HCT116 (cell line): ENCODE results near the gene ADGRG1. TPM values are rescaled to one million over a fixed set of nuclear protein-coding genes. Genes with fewer than 3 reads are reported as not detected.

Experiments
- ATAC-seq: fragments of 200-7000 bp; cut with Tn5 transposase; 2 replicates; pipeline ENCODE4 v1.9.1; 2020; ENCODE audit warnings: mild to moderate bottlenecking, moderate library complexity
- BruUV-seq: library from RNA; stranded (reverse); fragments of 400-500 nt; replicated peaks from 2 replicates; lab custom pipeline; 2021; lab: Mats Ljungman, UMichigan
- CTCF ChIA-PET: fragments of 300-600 bp; sonication (Branson Sonifier 250); formaldehyde crosslinking; loops from one replicate; lab custom pipeline; 2021; ENCODE audit warnings: antibody characterized with exemption; lab: Charles Lee
- POLR2A ChIA-PET: fragments of 300-600, 350-600 bp; sonication (Branson Sonifier 250); formaldehyde crosslinking; loops from one replicate; lab custom pipeline; 2021; ENCODE audit warnings: antibody characterized with exemption; lab: Charles Lee
- RAD21 ChIA-PET, 2 experiments: fragments of 300-600 bp; sonication (Branson Sonifier 250); formaldehyde crosslinking; loops; one replicate each; lab custom pipeline; 2023; ENCODE audit warnings: low total read pairs in 2 of 2; ENCODE audit not compliant: uncharacterized antibody in 2 of 2, unreplicated experiment in 2 of 2, low non-redundant PET in 1 of 2; lab: Charles Lee
- DNase-seq: peaks from one replicate; pipeline ENCODE4 v3.0.0-alpha.2; 2010; ENCODE audit warnings: low read depth, low spot score
- H2AFZ ChIP-seq: fragments of 200-600 bp; shearing (Covaris generic), sonication (generic); 2 replicates; pipeline ENCODE4 v1.6.1; 2017; ENCODE audit warnings: low read depth, mixed run types, mixed read lengths, antibody characterized with exemption, low read length; ENCODE audit not compliant: poor library complexity, severe bottlenecking
- H3K27ac ChIP-seq: 2 replicates; pipeline ENCODE4 v1.5.1; 2012; ENCODE audit warnings: low read depth, low read length
- H3K27me3 ChIP-seq: fragments of 200-600 bp; sonication (generic); 2 replicates; pipeline ENCODE4 v1.6.1; 2016; ENCODE audit warnings: mixed run types, low read length, mixed read lengths; ENCODE audit not compliant: insufficient read depth
- H3K36me3 ChIP-seq, 2 experiments: fragments of 200-500 bp in 1 of 2; fragments of 200-600 bp in 1 of 2; sonication (Bioruptor generic) in 1 of 2; sonication (generic) in 1 of 2; 2 replicates each; pipeline versions ENCODE4 v1.5.1 to v1.6.1; 2014 to 2016; ENCODE audit warnings: low read length in 2 of 2, inconsistent platforms in 1 of 2, mixed read lengths in 1 of 2, mixed run types in 1 of 2; ENCODE audit not compliant: insufficient read depth in 2 of 2, control insufficient read depth in 1 of 2
- H3K4me1 ChIP-seq, 2 experiments: fragments of 200-600 bp in 1 of 2; sonication (generic) in 1 of 2; 2 replicates each; pipeline versions ENCODE4 v1.5.1 to v1.6.1; 2012 to 2017; ENCODE audit warnings: low read length in 2 of 2, inconsistent platforms in 1 of 2, mild to moderate bottlenecking in 1 of 2, mixed read lengths in 1 of 2, mixed run types in 1 of 2, moderate library complexity in 1 of 2; ENCODE audit not compliant: insufficient read depth in 2 of 2, control insufficient read depth in 1 of 2
- H3K4me2 ChIP-seq: fragments of 200-600 bp; sonication (generic); 2 replicates; pipeline ENCODE4 v1.6.1; 2017; ENCODE audit warnings: mixed run types, low read length, mixed read lengths
- H3K4me3 ChIP-seq, 2 experiments: fragments of 200-600 bp in 1 of 2; sonication (generic) in 1 of 2; replicated peaks in 1 of 2; 2 replicates each; pipeline ENCODE4 v1.5.1; 2011 to 2016; ENCODE audit warnings: low read length in 2 of 2, control low read depth in 1 of 2, low read depth in 1 of 2, mild to moderate bottlenecking in 1 of 2, mixed read lengths in 1 of 2, mixed run types in 1 of 2
- H3K79me2 ChIP-seq: fragments of 200-600 bp; sonication (generic); 2 replicates; pipeline ENCODE4 v1.6.1; 2017; ENCODE audit warnings: mild to moderate bottlenecking, mixed run types, low read length, moderate library complexity, mixed read lengths; ENCODE audit not compliant: insufficient read depth
- H3K9ac ChIP-seq: fragments of 200-600 bp; sonication (generic); 2 replicates; pipeline ENCODE4 v1.6.1; 2016; ENCODE audit warnings: low read length, mixed read lengths
- H3K9me2 ChIP-seq: fragments of 200-600 bp; sonication (generic), shearing (Covaris generic); 2 replicates; pipeline ENCODE4 v1.6.1; 2017; ENCODE audit warnings: mixed run types, mild to moderate bottlenecking, moderate library complexity; ENCODE audit not compliant: insufficient read depth
- H3K9me3 ChIP-seq, 2 experiments: fragments of 200-500 bp in 1 of 2; fragments of 200-600 bp in 1 of 2; sonication (Bioruptor generic) in 1 of 2; sonication (generic) in 1 of 2; 2 replicates each; pipeline ENCODE4 v1.6.1; 2014 to 2017; ENCODE audit warnings: low read length in 2 of 2, mixed read lengths in 2 of 2, inconsistent platforms in 1 of 2, low read depth in 1 of 2, mild to moderate bottlenecking in 1 of 2, mixed run types in 1 of 2, moderate library complexity in 1 of 2; ENCODE audit not compliant: control insufficient read depth in 1 of 2, insufficient read depth in 1 of 2
- H4K20me1 ChIP-seq: fragments of 200-600 bp; sonication (generic), shearing (Covaris generic); 2 replicates; pipeline ENCODE4 v1.6.1; 2017; ENCODE audit warnings: mixed run types, mild to moderate bottlenecking, moderate library complexity; ENCODE audit not compliant: insufficient read depth
- CEBPB ChIP-seq: IDR thresholded peaks from 2 replicates; pipeline ENCODE4 v1.6.1; 2012; ENCODE audit warnings: low read depth
- ELF1 ChIP-seq: IDR thresholded peaks from 2 replicates; pipeline ENCODE4 v1.6.1; 2012; ENCODE audit warnings: low read depth, borderline replicate concordance
- FOSL1 ChIP-seq: IDR thresholded peaks from 2 replicates; pipeline ENCODE4 v1.6.1; 2012; ENCODE audit warnings: low read depth
- ZFX ChIP-seq: fragments of 450-650 bp; IDR thresholded peaks from 2 replicates; pipeline ENCODE4 v1.6.1; 2017
- intact Hi-C: fragments of 100-400 bp; cut with micrococcal nuclease; formaldehyde crosslinking; loops from 2 replicates; pipeline ENCODE4 v1.10.0; 2022
- total RNA-seq: library from RNA; stranded (reverse); gene quantifications from one replicate; pipeline ENCODE4 v1.2.1, GENCODE V29; 2021; ENCODE audit not compliant: unreplicated experiment
- TF ChIP-seq, protein P1 (sequence below): IDR thresholded peaks from 2 replicates; pipeline ENCODE4 v1.6.1; 2012

Gene ADGRG1
- total RNA-seq, 1 experiment from 2014 or later = 36.4 TPM

DNA sequence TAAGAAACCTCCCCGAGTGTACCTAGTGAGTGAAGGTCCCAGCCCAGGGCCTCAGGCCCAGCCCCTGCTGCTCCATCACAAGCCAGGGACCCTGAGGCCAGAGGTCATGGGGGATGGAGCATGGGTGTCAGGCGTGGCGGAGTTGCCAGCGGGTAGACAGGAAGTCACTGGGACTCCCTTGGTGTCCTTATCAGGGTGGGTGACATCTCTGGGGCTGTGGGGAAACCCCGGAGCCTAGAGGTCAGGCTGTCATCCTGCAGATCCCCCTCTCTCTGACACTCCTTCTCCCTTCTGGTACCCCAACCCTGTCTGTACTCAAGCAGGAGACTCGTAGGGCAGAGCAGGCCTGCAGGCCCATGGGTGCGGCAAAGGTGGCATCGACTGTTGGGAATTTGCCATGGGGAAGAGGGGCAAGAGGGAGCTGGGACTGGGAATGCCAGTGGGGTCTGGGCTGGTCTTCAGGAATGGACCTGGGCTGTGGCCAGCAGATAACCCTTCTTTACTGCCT lies 10.8 kb upstream of the ADGRG1 start:
- H3K9ac ChIP-seq = no peak overlapping the region
- H3K27me3 ChIP-seq = no peaks in the 10 kb centered on the region
- DNase-seq (no peak), ATAC-seq (no peak)
- peaks cover 34 to 40% of the 10 kb centered on the region in 2 experiments for H3K4me1 ChIP-seq
- RAD21 ChIA-PET = no interaction called here
- H3K27ac ChIP-seq = no peak overlapping the region
- H3K9me3 ChIP-seq = no peaks in the 10 kb centered on the region
- CTCF ChIA-PET = no interaction called here
- BruUV-seq = no TSS peak
- H4K20me1 ChIP-seq = no peaks in the 10 kb centered on the region
- no peak overlapping the region for H3K4me3 ChIP-seq
- POLR2A ChIA-PET = no interaction called here
- H3K9me2 ChIP-seq = no peaks in the 10 kb centered on the region
- no peak for TF ChIP-seq CEBPB
- no peak for TF ChIP-seq ELF1
- no peak for TF ChIP-seq FOSL1
- no peak for TF ChIP-seq ZFX
- TF ChIP-seq, protein P1, sequence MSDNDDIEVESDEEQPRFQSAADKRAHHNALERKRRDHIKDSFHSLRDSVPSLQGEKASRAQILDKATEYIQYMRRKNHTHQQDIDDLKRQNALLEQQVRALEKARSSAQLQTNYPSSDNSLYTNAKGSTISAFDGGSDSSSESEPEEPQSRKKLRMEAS = no peak
- H3K79me2 ChIP-seq = no peaks in the 10 kb centered on the region
- H3K36me3 ChIP-seq = no peaks in the 10 kb centered on the region
- H2AFZ ChIP-seq = no peak overlapping the region
- intact Hi-C loops = no loop called here
- no peak overlapping the region for H3K4me2 ChIP-seq

DNA sequence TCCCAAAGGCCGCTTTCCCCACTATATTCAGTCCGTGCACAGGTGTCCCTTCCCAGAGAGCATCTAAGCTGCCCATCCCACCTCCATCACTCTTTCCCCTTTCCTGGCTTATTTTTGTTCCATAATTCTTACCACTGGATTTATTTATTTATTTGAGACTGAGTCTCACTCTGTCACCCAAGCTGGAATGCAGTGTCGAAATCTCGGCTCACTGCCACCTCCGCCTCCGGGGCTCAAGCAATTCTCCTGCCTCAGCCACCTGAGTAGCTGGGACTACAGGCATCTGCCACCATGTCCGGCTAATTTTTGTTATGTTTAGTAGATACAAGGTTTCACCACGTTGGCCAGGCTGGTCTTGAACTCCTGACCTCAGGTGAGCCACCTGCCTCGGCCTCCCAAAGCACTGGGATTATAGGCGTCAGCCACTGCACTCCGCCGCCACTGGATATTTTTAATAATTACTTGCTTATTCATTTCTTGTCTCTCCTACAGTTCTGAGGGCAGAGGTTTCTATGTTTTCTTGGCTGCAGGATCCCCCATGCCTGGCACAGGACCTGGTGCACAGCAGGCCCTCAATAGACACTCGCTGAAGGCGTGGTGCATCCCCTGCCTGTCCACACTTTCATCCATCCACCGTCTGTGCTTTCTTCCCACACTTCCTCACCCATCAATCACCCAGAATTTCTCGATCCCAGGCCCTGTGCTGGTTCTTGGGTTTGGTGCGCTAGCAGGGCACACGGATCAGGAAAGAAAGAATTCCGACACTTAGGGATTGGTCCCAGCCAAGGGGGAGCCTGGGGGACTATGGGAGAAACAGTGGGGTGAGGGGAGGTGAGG lies 9.9 kb upstream of the ADGRG1 start:
- DNase-seq (no peak), ATAC-seq (no peak)
- BruUV-seq = no TSS peak
- no peaks in the 10 kb centered on the region for H3K36me3 ChIP-seq
- H3K27me3 ChIP-seq = no peaks in the 10 kb centered on the region
- H4K20me1 ChIP-seq = no peaks in the 10 kb centered on the region
- peak overlapping the region; percentile 99 for H3K4me2 ChIP-seq
- H3K9ac ChIP-seq = 0 out of 2 replicates have a peak overlapping the region, but pooled peaks have one; percentile 70
- peaks cover 42 to 48% of the 10 kb centered on the region in 2 experiments for H3K4me1 ChIP-seq
- H3K79me2 ChIP-seq = no peaks in the 10 kb centered on the region
- CTCF ChIA-PET = interaction anchor here (1.5 to 1.7 kb wide), 2 partner anchors 10 to 27 kb away, joined by 4 to 8 read pairs; partner anchors contain the start of gene ADGRG1
- POLR2A ChIA-PET = interaction anchor here (1.5 to 1.7 kb wide), 2 partner anchors 10 to 18 kb away, joined by 4 to 6 read pairs; partner anchors contain the start of gene ADGRG1
- no peak for TF ChIP-seq CEBPB
- no peak overlapping the region for H3K4me3 ChIP-seq
- H2AFZ ChIP-seq = no peak overlapping the region
- intact Hi-C loops = no loop called here
- no peaks in the 10 kb centered on the region for H3K9me3 ChIP-seq
- peak overlapping the region; percentile 90; the same call in 1 of the 2 replicates for H3K27ac ChIP-seq
- RAD21 ChIA-PET = no interaction called here
- no peaks in the 10 kb centered on the region for H3K9me2 ChIP-seq
